HG03039 (cell line): ENCODE data around the gene C2CD4C.
"Not testable (repeated sequence)": the region's sequence is repeated elsewhere in the genome, so short reads cannot be mapped to it uniquely, and the experiment has no call there.

Experiments used
- ATAC-seq: cut with Tn5 transposase; IDR thresholded peaks from one replicate; pipeline ENCODE4 v1.9.1; 2021; ENCODE audit warnings: mild to moderate bottlenecking, moderate library complexity; ENCODE audit not compliant: unreplicated experiment

C2CD4C gene

DNA sequence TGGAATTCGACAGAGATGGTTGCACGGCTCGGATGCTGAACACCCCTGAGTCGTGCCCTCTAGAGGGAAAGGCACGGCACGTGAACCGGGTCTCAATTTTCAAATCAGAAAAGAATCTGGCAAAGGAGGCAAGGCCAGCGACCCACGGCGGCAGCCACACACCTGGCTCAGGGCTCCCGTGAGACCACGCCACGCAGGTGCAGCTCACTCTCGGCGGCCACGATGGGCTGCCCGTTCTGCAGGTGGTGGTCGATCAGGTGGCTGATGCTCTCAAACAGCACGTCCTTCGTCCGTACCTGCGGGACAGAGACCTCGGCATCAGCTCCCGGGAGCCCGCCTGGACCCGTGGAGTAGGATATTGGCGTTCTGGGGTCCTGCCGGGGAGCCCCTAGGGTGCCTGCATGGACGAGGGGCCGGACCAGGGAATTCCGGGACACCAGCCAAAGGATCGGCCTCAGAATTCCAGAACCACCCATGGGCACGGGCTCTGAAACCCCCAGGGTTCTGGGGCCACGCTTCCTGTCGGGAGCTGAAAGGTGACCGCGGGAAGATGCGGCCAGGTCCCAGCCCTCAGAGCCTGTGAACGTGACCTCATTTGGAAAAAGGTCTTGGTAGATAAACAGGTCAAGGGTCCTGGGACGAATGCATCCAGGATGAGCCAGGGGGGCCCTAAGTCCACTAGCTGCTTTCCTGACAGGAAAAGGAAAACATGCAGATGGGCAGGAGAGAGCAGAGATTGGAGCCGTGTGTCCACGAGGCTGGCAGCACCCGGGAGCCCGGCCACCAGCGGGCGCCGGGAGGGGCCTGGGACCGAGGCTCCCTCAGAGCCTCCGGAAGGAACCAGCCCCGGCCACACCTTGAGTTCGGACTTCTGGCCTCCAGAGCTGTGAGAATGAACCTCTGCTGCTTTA, 10.1 kb upstream of the C2CD4C start:
- ATAC-seq: no peak

DNA sequence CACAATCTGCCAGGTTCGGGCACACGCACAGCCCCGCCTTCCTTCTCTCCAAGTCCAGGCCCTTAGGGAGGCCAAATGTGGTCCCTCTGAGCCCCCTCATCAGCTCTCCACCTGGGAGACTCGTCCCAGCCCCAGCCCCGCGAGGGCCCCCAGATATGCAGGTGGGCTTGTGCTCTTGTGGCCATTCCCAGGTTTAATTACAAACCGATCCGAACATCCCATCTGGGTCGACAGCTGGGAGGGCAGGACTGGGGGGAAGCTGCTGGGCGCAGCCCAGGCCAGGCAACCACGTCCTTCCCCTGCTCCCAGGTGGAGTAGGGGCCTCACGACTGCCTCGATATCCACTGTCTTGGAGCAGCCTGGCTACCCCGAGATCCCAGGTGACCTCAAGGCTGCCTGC, 7.5 kb upstream of the C2CD4C start:
- no peak for ATAC-seq

DNA sequence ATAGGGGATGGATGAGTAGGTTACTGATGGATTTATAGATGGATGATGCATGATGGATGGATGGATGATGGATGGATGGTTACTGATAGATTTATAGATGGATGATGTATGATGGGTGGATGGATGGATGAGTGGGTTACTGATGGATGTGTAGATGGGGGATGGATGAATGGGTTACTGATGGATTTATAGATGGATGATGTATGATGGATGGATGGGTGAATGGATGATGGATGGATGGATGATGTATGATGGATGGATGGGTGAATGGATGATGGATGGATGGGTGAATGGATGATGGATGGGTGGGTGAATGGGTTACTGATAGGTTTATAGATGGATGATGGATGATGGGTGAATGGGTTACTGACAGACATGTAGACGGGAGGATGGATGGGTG, 6.3 kb upstream of the C2CD4C start:
- ATAC-seq: no peak

DNA sequence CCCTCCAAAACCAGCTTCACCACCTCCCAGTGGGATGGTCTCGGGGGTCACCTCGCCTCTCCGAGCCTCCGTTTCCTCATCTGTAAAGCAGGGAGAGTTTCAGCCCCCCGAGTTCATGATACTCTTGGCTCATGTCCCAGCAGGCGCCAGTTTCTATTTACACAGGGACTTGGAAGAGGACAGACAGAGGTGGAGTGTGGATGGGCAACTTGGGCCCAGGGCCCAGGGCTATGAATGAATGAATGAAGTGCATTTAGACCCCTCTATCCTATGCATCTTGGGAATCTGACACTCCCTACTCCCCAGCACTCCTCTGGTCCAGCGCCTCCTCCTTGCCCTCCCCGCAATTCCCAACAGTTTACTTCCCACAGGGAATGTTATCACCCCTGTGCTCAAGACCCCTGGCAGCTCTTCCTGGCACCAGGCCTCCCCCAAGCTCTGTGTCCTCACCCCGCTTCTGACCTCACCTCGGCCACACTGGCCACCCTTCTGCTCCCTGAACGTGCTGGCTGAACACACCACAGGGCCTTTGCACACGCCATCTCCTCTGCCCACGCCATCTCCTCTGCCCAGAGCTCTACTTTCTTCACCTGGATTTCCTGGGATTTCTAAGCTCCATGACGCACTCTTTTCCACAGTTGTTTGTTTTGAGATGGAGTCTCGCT, 4.9 kb upstream of the C2CD4C start:
- no peak for ATAC-seq

DNA sequence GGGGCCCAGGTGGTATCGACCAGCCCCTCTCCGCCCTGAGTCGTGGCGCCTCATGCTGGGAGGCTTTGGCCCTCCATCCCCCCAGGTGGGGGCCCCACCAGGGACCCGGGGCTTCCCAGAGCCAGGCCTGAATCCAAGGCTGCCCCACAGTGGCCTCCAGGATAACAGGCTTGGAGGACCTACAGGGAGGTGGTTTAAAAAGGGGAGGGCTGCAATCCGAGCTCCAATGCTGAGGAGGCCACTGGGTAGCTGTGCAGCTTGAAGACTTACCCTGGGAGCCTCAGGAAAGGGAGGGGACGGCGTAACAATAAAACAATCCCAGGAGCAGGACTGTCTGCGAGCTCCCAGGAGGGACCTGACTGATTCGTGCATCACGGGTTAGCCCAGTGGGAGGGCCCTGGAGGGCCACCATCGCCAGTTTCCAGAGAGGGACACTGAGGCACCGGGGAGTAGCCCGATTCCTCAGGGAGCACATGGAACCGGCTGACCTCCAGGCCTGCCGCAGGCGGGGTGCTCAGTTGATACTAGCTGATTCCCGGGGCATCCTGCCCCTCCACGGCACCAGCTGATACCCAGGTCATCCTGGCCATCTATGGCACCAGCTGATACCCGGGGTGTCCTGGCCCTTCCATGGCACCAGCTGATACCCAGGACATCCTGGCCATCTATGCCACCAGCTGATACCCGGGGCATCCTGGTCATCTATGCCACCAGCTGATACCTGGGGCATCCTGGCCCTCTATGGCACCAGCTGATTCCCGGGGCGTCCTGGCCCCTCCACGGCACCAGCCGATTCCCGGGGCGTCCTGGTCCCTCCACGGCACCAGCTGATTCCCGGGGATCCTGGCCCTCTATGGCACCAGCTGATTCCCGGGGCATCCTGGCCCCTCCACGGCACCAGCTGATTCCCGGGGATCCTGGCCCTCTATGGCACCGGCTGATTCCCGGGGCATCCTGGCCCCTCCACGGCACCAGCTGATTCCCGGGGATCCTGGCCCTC, 3.7 kb upstream of the C2CD4C start:
- ATAC-seq: no peak

DNA sequence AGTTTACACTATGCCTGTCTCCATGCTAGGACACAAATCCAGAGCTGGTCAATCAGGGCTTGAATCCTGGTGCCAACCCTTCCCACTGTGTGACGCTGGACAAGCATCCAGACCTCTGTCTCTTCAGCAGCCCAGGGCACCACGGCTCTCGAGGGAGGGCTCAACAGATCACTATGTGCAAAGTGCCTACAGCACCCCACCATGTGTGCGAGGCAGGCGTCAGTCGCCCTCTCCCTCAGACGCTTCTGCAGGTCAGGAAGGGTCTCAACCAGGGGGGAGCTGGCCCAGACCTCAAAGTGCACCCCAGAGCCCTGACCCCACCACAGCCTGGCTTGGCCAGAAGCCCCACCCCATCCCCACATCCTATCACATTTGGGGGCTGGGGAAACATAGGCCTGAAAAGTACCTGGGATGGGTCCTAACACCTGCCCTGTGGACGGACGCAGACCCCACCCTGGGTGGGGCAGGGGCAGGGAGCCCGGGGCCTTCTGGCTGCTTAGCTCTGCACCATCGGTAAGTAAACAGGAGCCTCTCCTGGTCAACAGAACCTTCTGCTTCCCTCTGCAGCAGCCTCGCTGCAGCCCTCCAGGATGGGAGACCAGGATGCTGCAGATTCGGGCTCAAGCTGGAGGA, 2.9 kb upstream of the C2CD4C start:
- ATAC-seq: no peak

DNA sequence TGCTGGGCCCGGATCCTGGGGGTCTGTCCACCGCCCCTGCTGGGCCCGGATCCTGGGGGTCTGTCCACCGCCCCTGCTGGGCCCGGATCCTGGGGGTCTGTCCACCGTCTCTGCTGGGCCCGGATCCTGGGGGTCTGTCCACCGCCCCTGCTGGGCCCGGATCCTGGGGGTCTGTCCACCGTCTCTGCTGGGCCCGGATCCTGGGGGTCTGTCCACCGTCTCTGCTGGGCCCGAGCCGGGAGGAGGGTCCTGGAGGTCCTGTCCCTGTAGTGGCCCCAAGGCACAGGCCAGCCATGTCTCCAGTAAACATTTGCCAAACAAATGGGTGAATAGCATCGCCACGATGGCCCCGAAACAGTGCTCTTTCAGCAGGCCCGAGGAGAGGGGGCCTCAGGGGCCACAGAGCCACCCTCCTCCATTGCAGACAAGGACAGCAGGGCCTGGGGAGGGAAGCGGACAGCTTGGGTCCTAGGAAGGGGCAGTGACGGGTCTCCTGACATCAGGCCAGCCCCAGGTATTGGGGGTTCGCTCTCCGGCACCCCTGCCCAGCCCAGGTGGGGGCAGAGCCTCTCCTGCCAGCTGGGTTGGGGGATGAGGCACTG, 2.3 kb upstream of the C2CD4C start:
- ATAC-seq: not testable (repeated sequence)

DNA sequence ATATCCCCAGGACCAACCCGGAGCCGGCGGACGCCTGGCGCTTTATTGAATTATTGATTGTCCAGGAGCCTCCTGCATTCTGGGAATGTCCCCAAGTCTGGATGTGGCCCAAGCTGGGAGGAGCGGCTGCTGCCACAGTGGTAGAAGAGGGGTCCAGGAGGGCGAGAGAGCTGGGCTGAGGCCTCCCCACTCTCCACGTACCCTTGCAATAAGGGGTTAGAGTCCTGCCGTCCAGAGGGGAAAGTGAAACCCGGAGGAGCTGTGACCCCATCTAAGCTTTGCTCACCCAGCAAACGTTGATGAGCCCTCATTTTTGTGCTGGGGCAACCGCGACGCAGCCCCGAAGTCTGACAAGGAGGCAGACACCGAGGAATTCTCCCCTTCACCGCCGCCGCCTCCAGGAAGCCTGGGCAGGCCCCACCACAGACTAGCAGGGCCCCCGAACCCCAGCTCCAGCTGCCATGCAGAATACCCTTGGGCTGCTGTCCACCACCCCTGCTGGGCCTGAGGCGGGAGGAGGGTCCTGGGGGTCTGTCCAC, 1.4 kb upstream of the C2CD4C start:
- no peak for ATAC-seq

DNA sequence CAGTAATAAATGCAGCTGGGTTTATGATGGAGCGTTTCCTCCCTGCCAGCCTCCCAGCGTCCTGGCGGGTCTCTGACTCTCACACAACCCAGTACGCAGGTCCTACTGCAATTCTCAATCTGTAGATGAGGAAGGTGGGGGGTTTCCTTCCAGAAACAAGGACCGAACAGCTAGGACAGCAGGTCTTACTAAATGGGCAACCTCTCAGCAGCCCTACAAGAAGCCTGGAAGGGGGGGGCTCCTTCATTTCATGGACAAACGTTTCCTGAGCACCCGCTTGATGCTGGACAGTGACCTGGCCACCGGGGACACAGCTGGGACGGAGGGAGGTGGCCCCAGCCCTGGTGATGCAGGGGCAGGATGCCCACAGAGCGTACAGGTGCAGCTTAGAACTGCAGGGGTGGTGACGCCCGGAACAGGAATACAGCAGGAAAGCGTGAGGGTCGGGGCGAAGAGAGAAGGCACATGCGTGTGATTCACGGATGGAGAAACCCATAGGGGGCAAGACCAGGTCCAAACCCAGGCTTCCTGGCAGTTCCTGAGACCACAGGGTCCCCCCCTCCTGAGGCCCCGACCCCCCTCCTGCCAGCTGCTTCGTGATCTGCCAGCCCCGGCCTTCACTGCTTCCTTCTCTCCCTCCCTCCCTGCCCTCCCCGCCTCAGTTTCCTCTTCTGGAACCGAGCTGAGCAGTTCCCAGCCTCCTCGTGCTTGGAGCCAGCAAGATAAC, 732 bp upstream of the C2CD4C start:
- ATAC-seq: no peak

DNA sequence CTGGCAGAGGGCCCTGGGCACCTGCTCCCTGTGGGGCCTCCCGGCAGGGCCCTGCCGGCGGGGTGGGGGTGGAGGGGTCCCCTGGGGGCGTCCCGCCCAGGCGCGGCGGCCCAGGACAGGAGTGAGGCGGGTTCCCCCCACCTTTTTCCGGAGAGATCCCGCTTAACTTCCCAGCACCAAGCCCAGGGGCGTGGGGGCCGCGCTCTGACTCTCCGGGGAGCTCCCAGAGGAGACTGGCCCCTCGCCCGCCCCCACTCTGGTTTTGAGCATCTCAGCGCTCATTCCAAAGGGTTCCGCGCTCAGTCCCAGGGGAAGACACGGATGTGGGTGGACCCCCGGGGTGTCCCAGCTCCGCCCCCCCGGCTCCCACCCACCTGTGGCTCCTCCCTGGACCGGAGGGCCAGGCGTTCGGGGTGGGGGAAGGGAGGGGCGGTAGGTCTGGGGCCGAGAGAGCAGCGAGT, 476 bp downstream of the C2CD4C start:
- ATAC-seq: no peak

DNA sequence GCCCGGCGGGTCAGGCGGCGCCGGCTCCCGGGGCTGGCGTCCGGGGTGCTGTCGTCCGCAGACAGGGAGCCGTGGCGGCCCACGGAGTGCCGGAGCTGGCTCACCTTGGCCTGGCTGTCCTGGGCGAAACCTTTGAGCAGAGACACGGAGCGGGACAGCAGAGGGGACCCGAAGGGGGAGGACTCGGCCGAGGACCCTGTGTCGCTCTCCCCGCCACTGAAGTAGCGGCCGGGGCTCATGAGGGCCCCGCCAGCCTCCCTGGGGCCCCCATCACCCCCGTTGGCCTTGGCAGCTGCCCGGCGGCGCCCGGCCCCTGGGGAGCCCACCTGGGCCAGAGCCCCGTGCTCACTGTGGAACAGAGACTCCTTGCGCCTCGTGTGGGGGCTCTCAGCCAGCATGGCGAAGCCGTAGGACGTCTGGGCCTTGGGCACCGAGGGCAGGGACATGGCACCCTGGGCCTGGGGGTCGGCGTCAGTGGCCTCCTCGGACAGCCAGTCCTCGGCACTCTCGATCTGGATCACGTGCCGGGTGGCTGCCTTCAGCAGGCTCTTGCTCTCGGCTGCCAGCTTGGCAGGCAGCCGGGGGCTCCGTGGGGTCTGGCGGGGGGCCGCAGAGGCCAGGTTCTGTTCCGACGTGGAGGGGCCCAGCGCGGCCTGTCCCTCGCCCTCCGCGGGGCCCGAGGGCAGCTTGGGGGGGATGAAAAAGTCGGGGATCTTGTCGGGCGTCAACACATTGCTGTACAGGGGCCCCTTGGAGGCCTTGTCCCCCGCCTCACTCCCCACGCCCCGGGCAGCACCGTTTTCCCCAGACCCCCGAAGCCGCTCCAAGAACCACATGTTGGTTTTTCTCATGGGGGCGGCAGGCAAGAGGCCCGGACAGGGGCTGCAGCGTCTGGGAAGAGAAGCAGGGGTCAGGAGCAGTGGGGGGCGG, 1.2 kb downstream of the C2CD4C start:
- no peak for ATAC-seq

DNA sequence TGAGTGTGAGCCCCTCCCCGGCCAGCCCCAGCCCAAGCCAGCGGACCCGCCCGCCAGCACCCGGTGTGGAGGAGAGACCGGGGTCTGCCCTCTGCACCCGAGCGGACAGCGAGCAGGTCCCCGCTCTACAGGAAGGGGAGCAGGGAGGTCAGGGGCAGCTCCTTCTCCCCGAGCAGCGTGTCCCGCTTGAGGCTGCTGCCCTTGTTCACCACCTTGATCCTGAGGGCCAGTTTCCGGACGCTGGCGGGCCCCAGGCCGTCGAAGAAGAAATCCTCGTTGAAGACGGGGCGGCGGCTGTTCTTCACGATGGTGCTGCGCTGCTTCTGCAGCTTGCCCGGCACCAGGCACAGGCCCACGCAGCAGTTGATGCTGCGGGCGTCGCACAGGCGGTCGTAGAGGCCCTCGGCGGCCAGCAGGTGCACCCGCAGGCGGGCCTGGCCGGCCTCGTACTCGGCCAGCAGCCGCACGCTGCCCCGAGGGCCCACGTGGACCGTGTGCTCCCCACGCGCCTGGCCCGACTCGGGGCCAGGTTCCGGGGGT, 1.9 kb downstream of the C2CD4C start:
- ATAC-seq: no peak

DNA sequence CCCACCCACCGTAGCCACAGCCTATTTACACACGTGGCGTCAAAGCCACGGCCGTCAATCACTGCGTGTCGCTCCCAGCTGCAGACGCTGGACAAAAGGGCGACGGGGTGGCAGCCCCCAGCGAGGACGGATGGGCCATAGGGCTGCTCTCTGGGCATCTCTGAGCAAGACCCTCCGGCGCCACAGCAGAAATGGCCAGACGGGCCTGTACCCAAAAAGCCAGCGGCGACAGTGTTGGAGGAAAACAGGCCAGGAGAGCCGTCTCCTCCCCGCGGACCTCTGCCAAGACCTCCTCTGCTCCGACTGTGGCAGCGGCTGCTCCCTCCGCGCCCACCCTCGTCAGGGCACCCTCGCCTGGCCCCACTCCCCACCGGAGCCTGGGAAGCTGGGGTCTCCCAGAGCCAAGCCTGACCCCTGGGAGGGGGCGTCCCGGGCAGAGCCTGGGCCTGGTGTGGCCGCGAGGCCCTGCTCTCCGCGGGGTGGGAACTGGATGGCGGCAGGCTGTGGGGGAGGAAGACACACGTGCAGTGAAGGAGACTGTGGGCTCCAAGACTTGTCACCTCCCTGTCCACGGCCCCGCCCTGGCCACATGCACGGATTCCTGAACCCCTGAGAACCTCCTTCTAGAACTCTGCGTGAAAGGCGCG, 2.7 kb downstream of the C2CD4C start:
- no peak for ATAC-seq

DNA sequence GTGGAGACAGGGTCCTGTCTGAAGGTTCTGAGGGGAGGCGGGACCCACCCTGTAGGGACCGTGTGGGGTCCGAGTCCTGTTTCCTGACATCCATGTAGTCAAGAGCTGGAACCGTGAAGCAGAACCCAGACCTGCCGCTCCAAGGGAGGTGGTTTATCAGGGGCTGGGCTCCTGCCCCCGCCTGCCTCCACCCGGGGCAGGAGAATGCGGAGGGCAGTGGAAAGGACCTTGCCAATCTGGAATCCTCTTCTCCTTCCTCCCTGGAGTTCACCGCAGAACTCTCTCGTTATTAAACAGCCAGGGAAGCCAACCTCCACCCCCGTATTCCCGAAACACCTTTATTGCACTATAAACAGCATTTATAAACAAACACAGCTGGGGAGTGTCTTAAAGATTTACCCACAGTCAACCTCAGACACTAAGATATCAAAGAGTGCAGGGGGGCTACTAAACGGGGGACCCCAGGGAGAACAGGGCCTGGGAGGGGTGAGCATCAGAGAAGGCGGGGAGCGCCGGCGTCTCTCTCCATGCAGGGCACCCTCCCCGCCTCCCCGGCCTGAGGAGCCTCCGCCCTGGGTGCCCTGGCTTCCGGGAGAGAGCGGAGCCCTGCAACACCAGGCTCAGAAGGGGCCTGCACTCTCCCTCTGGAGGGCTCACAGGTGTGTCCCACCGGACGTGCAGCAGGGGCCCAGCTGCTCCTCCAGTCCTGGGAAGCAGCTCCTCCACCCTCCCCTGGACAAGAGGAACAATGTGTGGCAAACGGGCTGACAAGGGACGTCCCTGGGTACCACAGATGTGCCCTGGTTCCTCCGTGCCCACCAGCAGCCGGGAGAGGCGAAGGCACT, 3.6 kb downstream of the C2CD4C start:
- no peak for ATAC-seq

DNA sequence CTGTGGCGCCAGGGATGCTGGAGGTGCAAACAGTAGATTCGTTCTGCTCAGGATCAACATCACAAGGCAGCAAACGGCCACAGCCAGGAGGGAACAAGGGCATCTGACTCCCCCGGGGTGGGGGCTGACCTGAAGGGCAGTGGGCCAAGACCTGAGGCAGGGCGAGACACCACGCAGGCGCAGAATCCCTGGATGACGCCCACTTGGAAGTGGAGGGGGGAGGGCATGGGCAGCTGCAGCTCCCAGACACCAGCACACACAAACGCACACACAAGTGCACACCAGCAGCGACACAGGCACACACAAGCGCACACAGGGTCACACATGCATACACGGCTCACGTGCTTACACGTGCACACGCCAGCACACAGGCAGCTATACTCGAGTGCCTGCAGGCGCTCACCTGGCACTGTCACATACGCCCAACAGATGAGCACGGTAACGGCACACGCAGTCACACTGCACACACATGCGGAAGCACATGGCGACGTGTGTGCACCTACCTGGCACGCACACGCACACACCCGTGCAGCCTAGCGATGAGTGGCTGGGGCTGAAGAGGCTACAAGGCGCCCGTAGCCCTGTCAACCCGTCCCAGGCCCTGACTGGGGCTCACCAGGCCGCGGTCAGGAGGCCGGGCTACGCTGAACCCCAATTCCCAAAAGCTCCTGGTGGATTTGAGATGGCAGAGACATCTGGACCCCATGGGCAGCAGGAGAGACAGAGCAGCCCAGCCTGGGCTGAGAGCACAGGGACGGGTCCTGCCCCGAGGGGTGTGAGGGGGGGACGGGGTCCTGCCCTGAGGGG, 5.5 kb downstream of the C2CD4C start:
- no peak for ATAC-seq

DNA sequence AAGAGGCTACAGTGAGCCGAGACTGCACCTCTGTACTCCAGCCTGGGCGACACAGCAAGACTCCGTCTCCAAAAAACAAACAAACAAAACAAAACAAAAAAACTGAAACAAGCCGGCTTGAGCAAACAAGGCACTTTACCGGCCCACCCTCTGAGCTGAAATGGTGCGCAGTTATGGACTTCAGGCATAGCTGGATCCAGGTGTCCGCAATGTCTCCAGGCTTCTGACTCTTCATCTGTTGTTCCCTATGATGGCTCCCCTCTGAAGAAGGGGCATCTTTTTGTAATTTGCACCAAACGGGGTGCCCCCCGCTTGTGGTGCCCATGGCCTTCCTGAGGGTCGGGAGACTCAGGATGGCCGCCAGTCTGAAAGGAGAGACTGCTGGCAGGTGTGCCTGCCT, 6.2 kb downstream of the C2CD4C start:
- no peak for ATAC-seq
